A549 treated with CORT108297 at 1 μM for 4 hours (cell line): ENCODE results near the gene DNAAF5. TPM values are rescaled to one million over a fixed set of nuclear protein-coding genes. Genes with fewer than 3 reads are reported as not detected.

Experiments used
- total RNA-seq: library from RNA; stranded (reverse); fragments of 200-300 nt; extraction: Qiagen RNA extraction; gene quantifications from 5 replicates; pipeline ENCODE4 v1.2.3, GENCODE V29; 2022

Gene DNAAF5
- 35.9 to 52.0 TPM (median 50.1 TPM) in 5 replicates for total RNA-seq

DNA sequence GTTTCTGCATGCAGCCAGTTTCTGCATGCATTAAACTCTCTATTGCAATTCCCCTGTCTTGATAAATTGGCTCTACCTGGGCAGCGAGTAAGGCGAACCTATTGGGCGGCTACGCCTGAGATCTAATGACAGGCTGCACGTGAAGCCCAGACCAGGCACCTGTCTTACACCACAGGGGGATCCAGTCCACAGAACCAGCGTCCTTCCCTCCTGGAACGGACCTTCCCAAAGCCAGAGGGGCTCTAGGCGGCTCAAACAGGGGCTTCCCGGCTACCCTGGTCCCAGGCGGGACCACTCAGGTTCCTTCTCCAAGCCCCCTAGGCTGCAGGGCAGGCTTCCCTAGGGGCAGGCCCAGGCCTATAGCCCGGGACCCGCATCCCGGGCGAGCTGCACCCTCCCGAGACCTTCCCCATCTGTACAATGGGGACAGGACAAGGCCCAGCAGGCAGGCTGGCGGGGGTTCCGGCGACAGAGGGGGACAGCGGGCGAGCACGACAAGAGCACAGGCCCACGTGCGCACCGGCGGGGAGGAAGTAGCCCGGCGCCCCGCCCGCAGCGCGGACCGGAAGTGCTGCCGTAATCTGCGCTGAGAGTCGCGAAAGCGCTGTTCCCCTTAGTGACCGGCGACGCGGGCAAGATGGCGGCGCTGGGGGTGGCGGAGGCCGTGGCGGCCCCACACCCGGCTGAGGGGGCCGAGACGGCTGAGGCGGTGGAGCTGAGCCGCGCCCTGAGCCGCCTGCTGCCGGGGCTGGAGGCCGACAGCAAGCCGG lies at the start of gene DNAAF5:
DNAAF5 (plus strand) TSS at position 616 of the 770 bp plus-strand sequence; CDS start at position 638, 22 bp downstream.

DNA sequence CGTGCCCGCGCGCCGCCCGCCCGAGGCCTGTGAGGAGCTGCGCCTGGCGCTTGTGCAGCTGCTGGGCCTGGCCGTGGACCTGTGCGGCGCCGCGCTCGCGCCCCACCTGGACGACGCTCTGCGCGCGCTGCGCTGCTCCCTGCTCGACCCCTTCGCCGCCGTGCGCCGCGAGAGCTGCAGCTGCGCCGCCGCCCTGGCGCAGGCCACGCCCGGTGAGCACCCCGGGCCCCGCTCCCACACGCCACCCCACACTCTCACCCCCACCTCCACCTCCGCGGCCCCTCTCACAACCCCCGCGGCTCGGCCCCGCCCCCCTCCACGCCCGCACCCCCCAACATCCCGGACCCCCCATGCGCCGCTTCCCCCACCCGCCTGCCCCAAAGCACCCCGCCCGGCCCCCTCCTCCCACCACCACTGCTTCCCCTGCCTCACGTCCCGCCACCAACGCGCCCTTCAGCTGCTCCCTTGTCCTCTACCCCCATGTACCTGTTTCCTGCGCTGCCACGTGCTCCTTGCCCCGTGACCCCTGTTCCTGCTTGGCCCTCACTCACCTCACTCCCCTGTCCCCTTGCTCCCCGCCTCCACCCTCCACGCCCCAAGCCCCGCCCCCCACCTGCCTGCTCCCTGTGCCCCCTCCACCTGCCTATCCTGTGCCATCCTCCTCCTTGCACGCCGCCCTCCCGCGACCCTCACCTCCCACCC lies 756 bp downstream of the DNAAF5 start, which contains the start of gene PRKAR1B:
PRKAR1B (minus strand) TSS at position 178 of the 702 bp plus-strand sequence. CDS start 15,776 bp downstream, outside the sequence.

DNA sequence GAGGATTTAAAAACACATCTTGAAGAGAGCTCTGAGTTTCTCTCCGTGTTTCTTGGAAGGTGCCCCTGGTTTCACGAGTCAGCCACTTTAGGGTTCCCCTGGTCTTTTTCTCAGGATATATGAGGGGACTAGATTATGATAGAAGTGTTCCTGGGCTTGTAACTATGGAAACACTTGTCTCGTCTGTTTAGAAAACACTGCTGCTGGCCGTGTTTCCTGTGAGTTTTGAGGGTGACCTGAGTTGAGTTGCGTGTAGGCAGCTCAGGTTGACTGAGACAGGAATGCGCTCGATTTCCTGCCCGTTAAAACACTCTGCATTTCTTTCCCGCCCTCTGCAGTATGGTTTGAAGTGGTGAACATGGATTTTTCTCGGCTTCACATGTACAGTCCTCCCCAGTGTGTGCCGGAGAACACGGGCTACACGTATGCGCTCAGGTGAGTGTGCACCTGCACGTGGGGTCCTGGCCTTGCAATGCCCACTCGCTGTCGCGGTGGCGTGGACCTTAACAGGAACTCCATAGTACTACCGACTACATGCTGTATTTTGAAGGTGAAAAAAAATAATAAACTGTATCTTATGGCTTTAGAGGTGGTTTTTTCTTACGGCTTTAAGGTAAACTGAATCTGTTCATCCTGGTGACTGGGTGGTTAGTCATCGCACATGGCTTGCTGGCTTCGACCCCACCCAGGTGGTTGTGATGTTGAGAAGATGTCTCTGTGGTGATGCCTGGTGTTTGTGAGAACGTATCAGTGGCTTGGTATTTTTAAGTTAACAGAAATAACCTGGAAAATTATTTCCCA lies 105.9 kb downstream of the DNAAF5 start, which contains the start of gene SUN1:
SUN1 (plus strand) TSS at position 310 of the 801 bp plus-strand sequence; CDS start at position 359, 49 bp downstream.

Other genes starting within 250 kb of the DNAAF5 start
- 31.4 to 36.9 TPM (median 32.3 TPM) in 5 replicates for gene PDGFA, start 206.9 kb upstream of the DNAAF5 start, total RNA-seq
- gene PRKAR1B, start 582 bp downstream of the DNAAF5 start, total RNA-seq: 25.3 to 31.1 TPM (median 27.7 TPM) in 5 replicates
- gene SUN1, start 105.8 kb downstream of the DNAAF5 start, total RNA-seq: 70.7 to 98.7 TPM (median 95.3 TPM) in 5 replicates
- 38.1 to 70.1 TPM (median 60.2 TPM) in 5 replicates for gene GET4, start 149.9 kb downstream of the DNAAF5 start, total RNA-seq
- gene ADAP1, start 228.0 kb downstream of the DNAAF5 start, total RNA-seq: 3.5 to 5.4 TPM (median 4.3 TPM) in 5 replicates
- 5.5 to 7.3 TPM (median 5.9 TPM) in 5 replicates for gene COX19, start 248.8 kb downstream of the DNAAF5 start, total RNA-seq